Testis (tissue), 3 donors: ENCODE data around the gene EFEMP2. TPM values are rescaled to one million over a fixed set of nuclear protein-coding genes. Genes with fewer than 3 reads are reported as not detected.
A peak's percentile ranks its signal among the peaks of the same experiment; 100 is the strongest.

Experiments
- DNase-seq: peaks from one replicate; pipeline ENCODE4 v3.0.0-alpha.2; 2019
- H3K27ac ChIP-seq, 2 donors: fragments of 200-600 bp; sonication (generic); one replicate each; pipeline ENCODE4 v1.5.1; 2019
- H3K27me3 ChIP-seq: fragments of 200-600 bp; sonication (generic); one replicate; pipeline ENCODE4 v1.5.1; 2019
- H3K36me3 ChIP-seq: fragments of 200-600 bp; sonication (generic); one replicate; pipeline ENCODE4 v1.5.1; 2017; ENCODE audit warnings: low read depth; ENCODE audit errors: missing control alignments
- H3K4me1 ChIP-seq: fragments of 200-600 bp; sonication (generic); one replicate; pipeline ENCODE4 v1.5.1; 2019
- H3K4me3 ChIP-seq, 2 donors: fragments of 200-600 bp; sonication (generic); one replicate each; pipeline ENCODE4 v1.5.1; 2017 to 2019
- H3K9me3 ChIP-seq: fragments of 200-600 bp; sonication (generic); one replicate; pipeline ENCODE4 v1.5.1; 2017
- CTCF ChIP-seq, 3 experiments: fragments of 450-650 bp in 2 of 3; fragments of 200-600 bp in 1 of 3; sonication (generic) in 1 of 3; IDR thresholded peaks; one replicate each; pipeline ENCODE4 v1.5.1; 2016 to 2019; ENCODE audit warnings: antibody characterized with exemption in 3 of 3, mild to moderate bottlenecking in 2 of 3, moderate library complexity in 1 of 3
- POLR2A ChIP-seq: fragments of 450-650 bp; IDR thresholded peaks from one replicate; pipeline ENCODE4 v1.6.1; 2017; ENCODE audit warnings: antibody characterized with exemption, mild to moderate bottlenecking, moderate library complexity
- WGBS, 2 donors: methylation state at CpG; one replicate each; pipeline ENCODE4 v1.1.5; 2018; 5-methylcytosine and 5-hydroxymethylcytosine counted together
- intact Hi-C: fragments of 100-400 bp; cut with DNase I; formaldehyde crosslinking; loops from one replicate; pipeline ENCODE4 v1.15.1; 2023; ENCODE audit warnings: low total_unique reads
- polyA plus RNA-seq: library from polyadenylated mRNA; stranded (reverse); fragments of 350-450 nt; fragmentation: Illumina TruSeq; extraction: RNeasy Lipid Tissue Mini Kit (QIAGEN cat#74804); gene quantifications from one replicate; pipeline ENCODE4 v1.2.3, GENCODE V29; 2014; ENCODE audit warnings: low read depth, low replicate concordance; ENCODE audit not compliant: insufficient read depth
- total RNA-seq, 2 donors: library from RNA; depleted of rRNA; stranded (reverse); fragments of >200 nt; gene quantifications; one replicate each; pipeline ENCODE4 v1.2.3, GENCODE V29; 2016

EFEMP2 gene
- total and polyA plus RNA-seq, 3 donors from 2014 or later, result 47.4 to 100 (median 52.4) TPM

GRCh38 chr11:65888163-65888814 lies 15.7 kb upstream of the EFEMP2 start, which contains the start of gene FIBP:
TSS of gene FIBP (minus strand) at chr11:65888471. CDS start at chr11:65888418, 53 bp downstream.
- Histone ChIP-seq H3K9me3 (no peaks in the 10 kb centered on the region), H3K4me3 (peak within 1 kb of the TSS; percentile 73 to 83), H3K36me3 (no peaks in the 10 kb centered on the region), H3K27ac (peak within 1 kb of the TSS; percentile 91 to 97), H3K4me1 (peaks cover 38% of the 10 kb centered on the region), H3K27me3 (no peaks in the 10 kb centered on the region)
- DNase-seq, result peak; percentile 97
- TF ChIP-seq POLR2A (peak; percentile 67), CTCF (IDR thresholded peaks at IDR 0.05) (peak; percentile 74 to 93 (median 89))
- 1% methylated on average over 21 to 57 of the region's 57 CpGs for WGBS, 2 donors
- intact Hi-C loops, result loop anchor here (10.0 kb wide), 1 partner anchor 97 kb away; no protein-coding TSS in a partner anchor

GRCh38 chr11:65887723-65888162 lies 15.1 kb upstream of the EFEMP2 start:
- intact Hi-C loops, result loop anchor here (10.0 kb wide), 1 partner anchor 97 kb away; no protein-coding TSS in a partner anchor
- TF ChIP-seq CTCF (IDR thresholded peaks at IDR 0.05) (no peak), POLR2A (no peak)
- no peaks in the 10 kb centered on the region for H3K36me3 ChIP-seq
- DNase-seq, result no peak
- WGBS, 2 donors, result 2 to 7% methylated on average over 10 to 23 of the region's 23 CpGs
- no peaks in the 10 kb centered on the region for H3K9me3 ChIP-seq
- H3K27ac ChIP-seq, result peak overlapping the region; percentile 91 to 97
- peaks cover 33% of the 10 kb centered on the region for H3K4me1 ChIP-seq
- H3K27me3 ChIP-seq, result no peaks in the 10 kb centered on the region
- H3K4me3 ChIP-seq, result peak overlapping the region; percentile 73 to 83

GRCh38 chr11:65886826-65887722 lies 14.5 kb upstream of the EFEMP2 start:
- no peaks in the 10 kb centered on the region for H3K9me3 ChIP-seq
- intact Hi-C loops, result loop anchor here (10.0 kb wide), 1 partner anchor 98 kb away; no protein-coding TSS in a partner anchor
- H3K4me3 ChIP-seq, result peak overlapping the region in 1 of 2 donors; percentile 83
- peak overlapping the region in 1 of 2 donors; percentile 97 for H3K27ac ChIP-seq
- 62 to 72% methylated on average over 14 of the region's 14 CpGs for WGBS, 2 donors
- DNase-seq, result no peak
- TF ChIP-seq CTCF (IDR thresholded peaks at IDR 0.05) (no peak), POLR2A (no peak)
- H3K27me3 ChIP-seq, result no peaks in the 10 kb centered on the region
- H3K36me3 ChIP-seq, result no peaks in the 10 kb centered on the region
- peaks cover 26% of the 10 kb centered on the region for H3K4me1 ChIP-seq

- no peak for DNase-seq
- Histone ChIP-seq H3K9me3 (no peaks in the 10 kb centered on the region), H3K27ac (no peak overlapping the region), H3K36me3 (no peaks in the 10 kb centered on the region), H3K4me1 (peaks cover 23% of the 10 kb centered on the region), H3K27me3 (no peaks in the 10 kb centered on the region), H3K4me3 (no peak overlapping the region)
- intact Hi-C loops, result loop anchor here (10.0 kb wide), 1 partner anchor 99 kb away; no protein-coding TSS in a partner anchor
- 93 to 94% methylated on average over 12 of the region's 12 CpGs for WGBS, 2 donors
- TF ChIP-seq POLR2A (no peak), CTCF (IDR thresholded peaks at IDR 0.05) (no peak)
These were observed 13.4 kb upstream of the EFEMP2 start for GRCh38 chr11:65885808-65886536.
